NCI-H1436 (cell line): ENCODE measurements around the gene RAP1GAP.
"Not testable (repeated sequence)": the region's sequence is repeated elsewhere in the genome, so short reads cannot be mapped to it uniquely, and the experiment has no call there.

Experiments
- DNase-seq: peaks from one replicate; lab custom pipeline; 2025; lab: John Stamatoyannopoulos, UW

Gene RAP1GAP

GRCh38 chr1:21677168-21677567 lies 8.0 kb upstream of the RAP1GAP start:
- no peak for DNase-seq

GRCh38 chr1:21674957-21675356 lies 5.8 kb upstream of the RAP1GAP start:
- DNase-seq = no peak

- DNase-seq = not testable (repeated sequence)
Observed at GRCh38 chr1:21673853-21674252, 4.7 kb upstream of the RAP1GAP start.

- DNase-seq = no peak
Observed at GRCh38 chr1:21673277-21673780, 4.2 kb upstream of the RAP1GAP start.

- no peak for DNase-seq
Observed at GRCh38 chr1:21672478-21673276, 3.5 kb upstream of the RAP1GAP start.

GRCh38 chr1:21671915-21672314 lies 2.8 kb upstream of the RAP1GAP start:
- no peak for DNase-seq

DNA sequence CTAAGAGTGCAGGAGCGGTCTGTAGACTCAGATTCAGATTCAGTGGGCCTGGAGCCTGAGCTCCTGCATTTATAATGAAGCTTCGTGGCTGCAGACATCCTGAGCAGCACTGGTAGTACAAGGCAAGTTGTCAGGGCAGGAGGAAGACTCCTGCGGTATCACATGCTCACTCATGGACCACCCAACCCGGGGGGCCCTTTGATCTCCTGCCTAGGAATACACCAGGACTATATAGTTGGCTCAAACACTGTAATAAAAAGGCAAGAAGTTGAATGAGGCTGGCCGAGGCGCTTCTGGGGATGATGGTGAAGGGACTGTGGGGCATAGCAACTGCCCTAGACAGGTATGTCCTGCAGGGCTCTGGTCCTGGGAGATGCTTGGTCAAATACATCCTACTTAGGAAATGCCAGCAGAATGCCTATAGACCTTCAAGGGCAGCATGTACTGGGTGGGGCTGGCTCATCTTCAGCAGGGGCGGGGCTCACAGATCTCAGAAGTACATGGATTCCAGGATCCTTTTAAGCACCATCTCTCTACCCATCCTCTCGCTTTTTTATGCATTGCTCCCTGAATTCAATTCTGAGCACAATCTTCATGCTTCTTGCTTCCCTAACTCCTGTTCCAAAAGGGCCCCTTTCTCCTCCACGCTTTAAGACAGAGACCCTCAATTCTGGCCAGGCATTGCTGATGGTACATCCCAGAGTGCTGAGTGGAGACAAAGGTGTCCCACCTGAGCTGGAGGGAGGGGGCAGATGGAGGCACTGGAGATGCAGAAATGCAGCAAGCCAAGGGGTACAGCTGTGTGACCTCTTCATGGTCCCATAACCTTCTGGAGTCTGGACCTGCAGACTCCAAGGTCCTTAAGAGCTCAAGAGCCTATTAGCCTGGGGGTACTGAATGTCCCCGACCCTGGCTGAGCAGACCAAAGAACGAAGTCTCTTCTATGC lies 2.1 kb upstream of the RAP1GAP start:
- no peak for DNase-seq

- DNase-seq = no peak
Observed at GRCh38 chr1:21670059-21670881, 1.1 kb upstream of the RAP1GAP start.

- no peak for DNase-seq
Observed at GRCh38 chr1:21668951-21669257, 253 bp downstream of the RAP1GAP start.

DNA sequence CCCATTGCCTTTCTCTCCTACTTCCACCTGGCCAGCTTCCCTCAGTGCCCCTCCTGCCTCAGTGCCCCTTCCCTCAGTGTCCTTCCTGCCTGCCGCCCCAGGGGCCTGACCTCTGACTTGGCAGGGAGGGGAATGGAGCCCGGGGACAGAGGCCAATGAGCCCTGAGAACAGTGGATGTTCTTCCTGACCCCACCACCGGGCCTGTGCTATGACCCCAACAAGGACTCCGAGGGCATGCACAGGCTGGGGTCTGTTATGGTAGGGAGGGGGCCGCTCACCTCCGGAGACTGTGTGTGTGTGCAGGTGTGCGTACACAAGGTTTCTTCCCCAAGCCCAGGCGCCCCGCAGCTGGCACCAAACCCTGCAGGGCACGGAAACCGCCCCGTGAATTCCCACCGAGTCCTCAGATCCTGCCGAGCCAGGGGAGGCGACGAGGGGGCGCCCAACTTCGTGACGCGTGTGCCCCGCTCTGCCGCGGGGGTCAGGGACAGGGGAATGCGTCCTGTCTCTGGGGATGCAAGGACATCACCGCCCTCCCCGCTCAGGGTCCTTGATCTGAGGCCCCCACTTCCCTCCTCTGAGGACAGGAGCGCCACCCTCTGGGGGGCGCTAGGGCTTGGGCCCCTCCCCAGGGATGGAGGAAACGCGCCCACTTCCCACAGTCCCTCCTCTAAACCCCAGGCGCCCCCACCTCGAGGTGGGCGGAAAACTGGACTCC lies 766 bp downstream of the RAP1GAP start:
- DNase-seq = no peak

- DNase-seq = no peak
Observed at GRCh38 chr1:21667348-21668231, 1.6 kb downstream of the RAP1GAP start.

DNA sequence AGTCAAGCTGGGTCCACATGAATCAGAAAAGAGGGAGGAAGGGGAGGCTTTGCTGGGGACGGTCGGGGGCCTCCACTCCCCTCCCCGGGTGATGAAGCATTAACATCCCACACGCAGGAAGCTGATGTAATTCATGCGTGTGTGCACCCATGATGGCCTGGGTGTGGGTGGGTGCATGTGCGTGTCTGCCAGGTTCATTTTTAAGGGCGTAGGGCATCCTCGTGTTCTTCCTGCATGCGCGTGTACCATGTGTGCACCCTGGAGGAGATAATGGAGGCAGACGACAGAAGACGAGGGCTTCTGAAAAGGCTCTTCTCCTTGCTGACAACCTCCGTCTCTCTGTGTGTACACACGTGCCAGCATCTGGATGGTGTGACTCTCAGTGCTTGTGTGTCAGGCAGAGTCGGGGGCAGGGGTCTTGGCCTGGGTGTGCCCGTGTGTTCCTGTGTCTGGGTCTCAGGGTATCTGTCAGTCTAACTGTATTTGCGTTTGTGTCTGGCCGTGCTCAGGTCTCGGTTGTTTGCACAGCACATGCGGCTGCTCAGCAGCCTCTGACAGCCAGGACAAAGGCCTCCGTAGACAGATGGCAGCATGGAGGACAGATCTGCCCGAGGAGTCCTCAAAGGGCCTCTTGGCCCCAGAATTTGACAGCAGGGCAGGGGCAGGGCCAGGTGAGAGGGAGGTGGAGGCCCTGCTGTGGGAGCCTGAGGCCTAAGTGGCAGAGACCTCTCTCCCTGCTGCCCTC lies 2.4 kb downstream of the RAP1GAP start:
- no peak for DNase-seq

DNA sequence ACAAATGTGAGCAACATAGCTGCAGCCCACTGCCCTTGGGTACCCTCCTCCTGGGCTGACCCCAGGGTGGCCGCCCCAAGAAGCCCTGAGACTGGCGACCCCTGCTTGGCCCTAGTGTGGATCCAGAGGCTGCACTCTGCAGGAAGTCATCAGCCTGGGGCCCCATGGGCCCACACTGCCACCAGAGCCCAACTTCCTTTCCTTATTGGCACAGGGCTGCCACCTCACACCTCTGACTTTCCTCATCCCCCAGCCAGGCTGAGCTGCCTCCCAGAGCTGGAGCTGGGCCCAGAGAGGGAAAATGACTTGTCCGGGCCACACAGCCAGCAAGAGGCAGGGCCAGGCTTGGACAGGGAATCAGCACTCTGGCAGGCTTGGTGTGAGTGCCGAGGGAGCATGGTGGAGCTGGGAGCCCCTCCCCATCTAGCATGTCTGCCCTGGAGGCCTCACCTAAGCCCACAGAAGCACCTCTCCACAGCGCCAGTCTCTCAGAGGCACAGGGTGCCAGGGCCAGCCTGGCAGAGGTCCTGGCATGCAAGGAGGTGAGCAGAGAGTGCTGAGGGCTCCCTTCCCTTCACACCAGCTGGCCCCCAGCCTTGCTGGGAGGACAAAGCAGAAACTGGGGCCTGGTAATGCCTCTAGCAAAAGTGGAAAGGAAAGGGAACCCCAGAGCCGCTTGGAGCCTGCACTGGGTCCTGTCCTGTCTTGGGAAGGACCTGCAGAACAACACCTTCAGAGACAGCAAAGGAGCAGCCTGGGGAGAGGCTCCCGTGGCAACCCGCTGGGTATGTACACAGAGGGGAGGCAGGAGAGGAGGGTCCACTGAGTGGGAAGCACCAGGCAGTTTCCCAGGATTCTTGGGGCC lies 3.2 kb downstream of the RAP1GAP start:
- no peak for DNase-seq

- DNase-seq = no peak
Observed at GRCh38 chr1:21664806-21665588, 4.2 kb downstream of the RAP1GAP start.

GRCh38 chr1:21663951-21664805 lies 5.0 kb downstream of the RAP1GAP start:
- no peak for DNase-seq

DNA sequence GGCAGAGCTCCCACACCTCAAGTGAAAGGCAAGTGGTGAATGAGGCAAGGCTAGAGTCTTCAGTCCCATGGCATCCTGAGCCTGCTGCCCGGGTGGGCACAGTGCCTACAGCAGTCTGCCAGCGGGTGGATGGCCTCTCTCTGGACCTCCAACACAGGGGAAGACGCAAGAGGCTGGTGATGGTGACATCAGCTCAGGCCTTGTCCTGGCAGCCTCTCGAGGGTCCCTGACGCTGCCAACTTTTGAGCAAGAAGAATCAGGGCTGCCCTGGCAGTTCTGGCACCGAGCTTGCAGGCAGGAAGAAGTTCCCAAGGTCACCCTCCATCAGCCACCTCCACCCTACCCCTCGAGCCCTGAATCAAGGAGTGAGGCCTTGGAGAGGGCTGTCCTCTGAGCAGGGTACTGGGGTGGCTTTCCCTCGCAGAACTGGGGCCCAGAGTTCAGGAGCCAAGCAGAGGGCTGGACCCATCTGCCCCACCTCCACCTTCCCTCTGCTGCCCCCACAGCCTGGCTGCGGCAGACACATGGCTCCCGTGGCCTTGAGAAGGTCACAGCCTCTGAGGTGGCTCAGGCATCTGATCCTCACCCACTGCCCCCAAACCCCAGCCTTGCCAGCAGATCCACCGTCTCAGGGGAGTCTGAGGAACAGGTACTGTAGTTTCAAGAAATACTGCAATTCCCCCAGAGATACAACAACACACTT lies 5.8 kb downstream of the RAP1GAP start:
- no peak for DNase-seq
